ENCODE data around the gene LSAMP.

LSAMP gene

GRCh38 chr3:115960799-115961198, 484.5 kb downstream of the LSAMP start:
- TF ChIP-seq CTCF (IDR thresholded peaks at IDR 0.05), result no peak

GRCh38 chr3:115958526-115958925, 486.8 kb downstream of the LSAMP start:
- TF ChIP-seq CTCF (IDR thresholded peaks at IDR 0.05), result no peak

- no peak for TF ChIP-seq CTCF (IDR thresholded peaks at IDR 0.05)
Measured at GRCh38 chr3:115947325-115947724, 498.0 kb downstream of the LSAMP start.

- no peak for TF ChIP-seq CTCF (IDR thresholded peaks at IDR 0.05)
Measured at GRCh38 chr3:115943579-115943978, 501.7 kb downstream of the LSAMP start.

GRCh38 chr3:115937054-115937453, 508.2 kb downstream of the LSAMP start:
- peak; percentile 50 for TF ChIP-seq CTCF (IDR thresholded peaks at IDR 0.05)

GRCh38 chr3:115932807-115933206, 512.5 kb downstream of the LSAMP start:
- no peak for TF ChIP-seq CTCF (IDR thresholded peaks at IDR 0.05)

- no peak for TF ChIP-seq CTCF (IDR thresholded peaks at IDR 0.05)
Measured at GRCh38 chr3:115931581-115931980, 513.7 kb downstream of the LSAMP start.

GRCh38 chr3:115930922-115931321, 514.4 kb downstream of the LSAMP start:
- no peak for TF ChIP-seq CTCF (IDR thresholded peaks at IDR 0.05)

All from LNCAP (cell line).